ENCODE results near the gene LGSN.
"Not testable (repeated sequence)": the region's sequence is repeated elsewhere in the genome, so short reads cannot be mapped to it uniquely, and the experiment has no call there.

LGSN gene

GRCh38 chr6:63347599-63347998, 27.8 kb upstream of the LGSN start:
- Histone ChIP-seq H3K36me3 (ENCODE audit: control insufficient read depth in 1 of 2, insufficient read depth in 2 of 2, low read length in 2 of 2) (no peaks in the 10 kb centered on the region), H3K4me1 (ENCODE audit: control insufficient read depth in 1 of 2, insufficient read depth in 2 of 2, low read length in 2 of 2) (peaks cover 7% of the 10 kb centered on the region in 2 donors), H3K4me3 (ENCODE audit: low read depth in 1 of 2, low read length in 2 of 2) (no peak overlapping the region), H3K27ac (ENCODE audit: low read depth, low read length) (no peak overlapping the region), H3K9me3 (ENCODE audit: control insufficient read depth in 1 of 2, low read length in 2 of 2) (no peaks in the 10 kb centered on the region), H3K9ac (ENCODE audit: low read depth in 1 of 2, low read length in 2 of 2) (no peak overlapping the region), H3K27me3 (ENCODE audit: control insufficient read depth in 1 of 2, insufficient read depth in 2 of 2, low read length in 2 of 2) (no peaks in the 10 kb centered on the region)

GRCh38 chr6:63346217-63346835, 26.5 kb upstream of the LGSN start:
- no peaks in the 10 kb centered on the region for H3K36me3 ChIP-seq (ENCODE audit: control insufficient read depth in 1 of 2, insufficient read depth in 2 of 2, low read length in 2 of 2)
- H3K9ac ChIP-seq (ENCODE audit: low read depth in 1 of 2, low read length in 2 of 2): no peak overlapping the region
- no peak overlapping the region for H3K27ac ChIP-seq (ENCODE audit: low read depth, low read length)
- no peak overlapping the region for H3K4me3 ChIP-seq (ENCODE audit: low read depth in 1 of 2, low read length in 2 of 2)
- no peaks in the 10 kb centered on the region for H3K27me3 ChIP-seq (ENCODE audit: control insufficient read depth in 1 of 2, insufficient read depth in 2 of 2, low read length in 2 of 2)
- no peaks in the 10 kb centered on the region for H3K9me3 ChIP-seq (ENCODE audit: control insufficient read depth in 1 of 2, low read length in 2 of 2)
- no peaks in the 10 kb centered on the region for H3K4me1 ChIP-seq (ENCODE audit: control insufficient read depth in 1 of 2, insufficient read depth in 2 of 2, low read length in 2 of 2)

GRCh38 chr6:63340351-63340750, 20.6 kb upstream of the LGSN start:
- Histone ChIP-seq H3K27me3 (ENCODE audit: control insufficient read depth in 1 of 2, insufficient read depth in 2 of 2, low read length in 2 of 2) (no peaks in the 10 kb centered on the region), H3K4me3 (ENCODE audit: low read depth in 1 of 2, low read length in 2 of 2) (no peak overlapping the region), H3K36me3 (ENCODE audit: control insufficient read depth in 1 of 2, insufficient read depth in 2 of 2, low read length in 2 of 2) (no peaks in the 10 kb centered on the region), H3K9me3 (ENCODE audit: control insufficient read depth in 1 of 2, low read length in 2 of 2) (peaks cover 5% of the 10 kb centered on the region in 2 donors), H3K9ac (ENCODE audit: low read depth in 1 of 2, low read length in 2 of 2) (no peak overlapping the region), H3K4me1 (ENCODE audit: control insufficient read depth in 1 of 2, insufficient read depth in 2 of 2, low read length in 2 of 2) (no peaks in the 10 kb centered on the region), H3K27ac (ENCODE audit: low read depth, low read length) (no peak overlapping the region)

- not testable (repeated sequence) for H3K27ac ChIP-seq (ENCODE audit: low read depth, low read length); H3K9ac ChIP-seq (ENCODE audit: low read depth in 1 of 2, low read length in 2 of 2); H3K36me3 ChIP-seq (ENCODE audit: control insufficient read depth in 1 of 2, insufficient read depth in 2 of 2, low read length in 2 of 2)
Measured at GRCh38 chr6:63334652-63335051, 14.9 kb upstream of the LGSN start.

GRCh38 chr6:63333440-63333839, 13.7 kb upstream of the LGSN start:
- no peaks in the 10 kb centered on the region for H3K9me3 ChIP-seq (ENCODE audit: control insufficient read depth in 1 of 2, low read length in 2 of 2)
- H3K4me1 ChIP-seq (ENCODE audit: control insufficient read depth in 1 of 2, insufficient read depth in 2 of 2, low read length in 2 of 2): no peaks in the 10 kb centered on the region
- no peaks in the 10 kb centered on the region for H3K27me3 ChIP-seq (ENCODE audit: control insufficient read depth in 1 of 2, insufficient read depth in 2 of 2, low read length in 2 of 2)
- no peak overlapping the region for H3K9ac ChIP-seq (ENCODE audit: low read depth in 1 of 2, low read length in 2 of 2)
- no peak overlapping the region for H3K27ac ChIP-seq (ENCODE audit: low read depth, low read length)
- H3K36me3 ChIP-seq (ENCODE audit: control insufficient read depth in 1 of 2, insufficient read depth in 2 of 2, low read length in 2 of 2): no peaks in the 10 kb centered on the region
- H3K4me3 ChIP-seq (ENCODE audit: low read depth in 1 of 2, low read length in 2 of 2): no peak overlapping the region

More at GRCh38 chr6:63334652-63335051, 14.9 kb upstream of the LGSN start:
- not testable (repeated sequence) for H3K9me3 ChIP-seq (ENCODE audit: control insufficient read depth in 1 of 2, low read length in 2 of 2); H3K27me3 ChIP-seq (ENCODE audit: control insufficient read depth in 1 of 2, insufficient read depth in 2 of 2, low read length in 2 of 2); H3K4me1 ChIP-seq (ENCODE audit: control insufficient read depth in 1 of 2, insufficient read depth in 2 of 2, low read length in 2 of 2); H3K4me3 ChIP-seq (ENCODE audit: low read depth in 1 of 2, low read length in 2 of 2)

GRCh38 chr6:63326630-63327029, 6.8 kb upstream of the LGSN start:
- not testable (repeated sequence) for H3K4me3 ChIP-seq (ENCODE audit: low read depth in 1 of 2, low read length in 2 of 2); H3K4me1 ChIP-seq (ENCODE audit: control insufficient read depth in 1 of 2, insufficient read depth in 2 of 2, low read length in 2 of 2); H3K9ac ChIP-seq (ENCODE audit: low read depth in 1 of 2, low read length in 2 of 2); H3K9me3 ChIP-seq (ENCODE audit: control insufficient read depth in 1 of 2, low read length in 2 of 2); H3K27me3 ChIP-seq (ENCODE audit: control insufficient read depth in 1 of 2, insufficient read depth in 2 of 2, low read length in 2 of 2); H3K27ac ChIP-seq (ENCODE audit: low read depth, low read length); H3K36me3 ChIP-seq (ENCODE audit: control insufficient read depth in 1 of 2, insufficient read depth in 2 of 2, low read length in 2 of 2)

- H3K36me3 ChIP-seq (ENCODE audit: control insufficient read depth in 1 of 2, insufficient read depth in 2 of 2, low read length in 2 of 2): no peaks in the 10 kb centered on the region
- H3K9ac ChIP-seq (ENCODE audit: low read depth in 1 of 2, low read length in 2 of 2): no peak overlapping the region
- no peaks in the 10 kb centered on the region for H3K27me3 ChIP-seq (ENCODE audit: control insufficient read depth in 1 of 2, insufficient read depth in 2 of 2, low read length in 2 of 2)
- H3K9me3 ChIP-seq (ENCODE audit: control insufficient read depth in 1 of 2, low read length in 2 of 2): no peaks in the 10 kb centered on the region
- H3K4me1 ChIP-seq (ENCODE audit: control insufficient read depth in 1 of 2, insufficient read depth in 2 of 2, low read length in 2 of 2): no peaks in the 10 kb centered on the region
- no peak overlapping the region for H3K27ac ChIP-seq (ENCODE audit: low read depth, low read length)
- no peak overlapping the region for H3K4me3 ChIP-seq (ENCODE audit: low read depth in 1 of 2, low read length in 2 of 2)
Measured at GRCh38 chr6:63322981-63323380, 3.2 kb upstream of the LGSN start.

- no peak overlapping the region for H3K9ac ChIP-seq (ENCODE audit: low read depth in 1 of 2, low read length in 2 of 2)
- no peaks in the 10 kb centered on the region for H3K27me3 ChIP-seq (ENCODE audit: control insufficient read depth in 1 of 2, insufficient read depth in 2 of 2, low read length in 2 of 2)
- no peak overlapping the region for H3K27ac ChIP-seq (ENCODE audit: low read depth, low read length)
- H3K9me3 ChIP-seq (ENCODE audit: control insufficient read depth in 1 of 2, low read length in 2 of 2): no peaks in the 10 kb centered on the region
- no peaks in the 10 kb centered on the region for H3K4me1 ChIP-seq (ENCODE audit: control insufficient read depth in 1 of 2, insufficient read depth in 2 of 2, low read length in 2 of 2)
- H3K4me3 ChIP-seq (ENCODE audit: low read depth in 1 of 2, low read length in 2 of 2): no peak overlapping the region
- no peaks in the 10 kb centered on the region for H3K36me3 ChIP-seq (ENCODE audit: control insufficient read depth in 1 of 2, insufficient read depth in 2 of 2, low read length in 2 of 2)
Measured at GRCh38 chr6:63321821-63322220, 2.0 kb upstream of the LGSN start.

GRCh38 chr6:63317641-63318040, 2.1 kb downstream of the LGSN start:
- Histone ChIP-seq H3K9ac (ENCODE audit: low read depth in 1 of 2, low read length in 2 of 2) (no peak overlapping the region), H3K27me3 (ENCODE audit: control insufficient read depth in 1 of 2, insufficient read depth in 2 of 2, low read length in 2 of 2) (no peaks in the 10 kb centered on the region), H3K4me3 (ENCODE audit: low read depth in 1 of 2, low read length in 2 of 2) (no peak overlapping the region), H3K9me3 (ENCODE audit: control insufficient read depth in 1 of 2, low read length in 2 of 2) (no peaks in the 10 kb centered on the region), H3K27ac (ENCODE audit: low read depth, low read length) (no peak overlapping the region), H3K36me3 (ENCODE audit: control insufficient read depth in 1 of 2, insufficient read depth in 2 of 2, low read length in 2 of 2) (no peaks in the 10 kb centered on the region), H3K4me1 (ENCODE audit: control insufficient read depth in 1 of 2, insufficient read depth in 2 of 2, low read length in 2 of 2) (no peaks in the 10 kb centered on the region)

- no peaks in the 10 kb centered on the region for H3K27me3 ChIP-seq (ENCODE audit: control insufficient read depth in 1 of 2, insufficient read depth in 2 of 2, low read length in 2 of 2)
- no peak overlapping the region for H3K27ac ChIP-seq (ENCODE audit: low read depth, low read length)
- H3K4me3 ChIP-seq (ENCODE audit: low read depth in 1 of 2, low read length in 2 of 2): no peak overlapping the region
- H3K4me1 ChIP-seq (ENCODE audit: control insufficient read depth in 1 of 2, insufficient read depth in 2 of 2, low read length in 2 of 2): no peaks in the 10 kb centered on the region
- no peaks in the 10 kb centered on the region for H3K9me3 ChIP-seq (ENCODE audit: control insufficient read depth in 1 of 2, low read length in 2 of 2)
- H3K36me3 ChIP-seq (ENCODE audit: control insufficient read depth in 1 of 2, insufficient read depth in 2 of 2, low read length in 2 of 2): no peaks in the 10 kb centered on the region
- no peak overlapping the region for H3K9ac ChIP-seq (ENCODE audit: low read depth in 1 of 2, low read length in 2 of 2)
Measured at GRCh38 chr6:63316113-63316512, 3.7 kb downstream of the LGSN start.

GRCh38 chr6:63313111-63313510, 6.7 kb downstream of the LGSN start:
- Histone ChIP-seq H3K36me3 (ENCODE audit: control insufficient read depth in 1 of 2, insufficient read depth in 2 of 2, low read length in 2 of 2) (no peaks in the 10 kb centered on the region), H3K27me3 (ENCODE audit: control insufficient read depth in 1 of 2, insufficient read depth in 2 of 2, low read length in 2 of 2) (no peaks in the 10 kb centered on the region), H3K9ac (ENCODE audit: low read depth in 1 of 2, low read length in 2 of 2) (no peak overlapping the region), H3K9me3 (ENCODE audit: control insufficient read depth in 1 of 2, low read length in 2 of 2) (no peaks in the 10 kb centered on the region), H3K27ac (ENCODE audit: low read depth, low read length) (no peak overlapping the region), H3K4me1 (ENCODE audit: control insufficient read depth in 1 of 2, insufficient read depth in 2 of 2, low read length in 2 of 2) (no peaks in the 10 kb centered on the region), H3K4me3 (ENCODE audit: low read depth in 1 of 2, low read length in 2 of 2) (no peak overlapping the region)
